Loucy (cell line): Measurements from ENCODE around the gene NOMO2.
"Not testable (repeated sequence)": the region's sequence is repeated elsewhere in the genome, so short reads cannot be mapped to it uniquely, and the experiment has no call there.

Source experiments
- H2AFZ ChIP-seq: fragments of 200-600 bp; sonication (generic); 2 replicates; pipeline ENCODE4 v1.6.0; 2016; ENCODE audit warnings: antibody characterized with exemption, mild to moderate bottlenecking, low read length, moderate library complexity
- H3F3A ChIP-seq: fragments of 200-600 bp; 2 replicates; pipeline ENCODE4 v1.6.0; 2016; ENCODE audit warnings: antibody characterized with exemption, low read depth, mild to moderate bottlenecking
- H3K27me3 ChIP-seq: fragments of 200-600 bp; sonication (generic); 2 replicates; pipeline ENCODE4 v1.6.1; 2014; ENCODE audit warnings: low read length, mild to moderate bottlenecking; ENCODE audit not compliant: insufficient read depth, poor library complexity, severe bottlenecking
- H3K36me3 ChIP-seq: fragments of 200-600 bp; sonication (generic); 2 replicates; pipeline ENCODE4 v1.6.1; 2016; ENCODE audit warnings: low read length; ENCODE audit not compliant: insufficient read depth
- H3K4me1 ChIP-seq: fragments of 200-600 bp; sonication (generic); 2 replicates; pipeline ENCODE4 v1.5.1; 2014; ENCODE audit warnings: low read length, mild to moderate bottlenecking; ENCODE audit not compliant: insufficient read depth, poor library complexity, severe bottlenecking
- H3K4me2 ChIP-seq: fragments of 200-600 bp; sonication (generic); 2 replicates; pipeline ENCODE4 v1.6.0; 2014; ENCODE audit warnings: antibody characterized with exemption, low read length, low read depth, mild to moderate bottlenecking; ENCODE audit not compliant: poor library complexity, severe bottlenecking
- H3K4me3 ChIP-seq: fragments of 200-600 bp; sonication (generic); 2 replicates; pipeline ENCODE4 v1.5.1; 2014; ENCODE audit warnings: low read length, mild to moderate bottlenecking, mixed read lengths; ENCODE audit not compliant: poor library complexity, severe bottlenecking
- H3K79me2 ChIP-seq: fragments of 200-600 bp; sonication (generic); 2 replicates; pipeline ENCODE4 v1.6.1; 2014; ENCODE audit warnings: low read length; ENCODE audit not compliant: insufficient read depth
- H3K9ac ChIP-seq: fragments of 200-600 bp; sonication (generic); 2 replicates; pipeline ENCODE4 v1.6.0; 2014; ENCODE audit warnings: mild to moderate bottlenecking, low read depth, low read length, moderate library complexity; ENCODE audit not compliant: poor library complexity, severe bottlenecking
- H3K9me2 ChIP-seq: fragments of 200-600 bp; sonication (generic); replicated peaks from 2 replicates; pipeline ENCODE4 v1.6.1; 2016; ENCODE audit warnings: low read depth, low read length, mixed read lengths
- H3K9me3 ChIP-seq: fragments of 200-600 bp; sonication (generic); 2 replicates; pipeline ENCODE4 v1.6.1; 2014; ENCODE audit warnings: mild to moderate bottlenecking, antibody characterized with exemption, low read length, low read depth; ENCODE audit not compliant: insufficient read depth
- H4K20me1 ChIP-seq: fragments of 200-600 bp; sonication (generic); 2 replicates; pipeline ENCODE4 v1.6.0; 2014; ENCODE audit warnings: antibody characterized with exemption, low read length, mild to moderate bottlenecking; ENCODE audit not compliant: insufficient read depth, poor library complexity, severe bottlenecking

The NOMO2 gene, protein sequence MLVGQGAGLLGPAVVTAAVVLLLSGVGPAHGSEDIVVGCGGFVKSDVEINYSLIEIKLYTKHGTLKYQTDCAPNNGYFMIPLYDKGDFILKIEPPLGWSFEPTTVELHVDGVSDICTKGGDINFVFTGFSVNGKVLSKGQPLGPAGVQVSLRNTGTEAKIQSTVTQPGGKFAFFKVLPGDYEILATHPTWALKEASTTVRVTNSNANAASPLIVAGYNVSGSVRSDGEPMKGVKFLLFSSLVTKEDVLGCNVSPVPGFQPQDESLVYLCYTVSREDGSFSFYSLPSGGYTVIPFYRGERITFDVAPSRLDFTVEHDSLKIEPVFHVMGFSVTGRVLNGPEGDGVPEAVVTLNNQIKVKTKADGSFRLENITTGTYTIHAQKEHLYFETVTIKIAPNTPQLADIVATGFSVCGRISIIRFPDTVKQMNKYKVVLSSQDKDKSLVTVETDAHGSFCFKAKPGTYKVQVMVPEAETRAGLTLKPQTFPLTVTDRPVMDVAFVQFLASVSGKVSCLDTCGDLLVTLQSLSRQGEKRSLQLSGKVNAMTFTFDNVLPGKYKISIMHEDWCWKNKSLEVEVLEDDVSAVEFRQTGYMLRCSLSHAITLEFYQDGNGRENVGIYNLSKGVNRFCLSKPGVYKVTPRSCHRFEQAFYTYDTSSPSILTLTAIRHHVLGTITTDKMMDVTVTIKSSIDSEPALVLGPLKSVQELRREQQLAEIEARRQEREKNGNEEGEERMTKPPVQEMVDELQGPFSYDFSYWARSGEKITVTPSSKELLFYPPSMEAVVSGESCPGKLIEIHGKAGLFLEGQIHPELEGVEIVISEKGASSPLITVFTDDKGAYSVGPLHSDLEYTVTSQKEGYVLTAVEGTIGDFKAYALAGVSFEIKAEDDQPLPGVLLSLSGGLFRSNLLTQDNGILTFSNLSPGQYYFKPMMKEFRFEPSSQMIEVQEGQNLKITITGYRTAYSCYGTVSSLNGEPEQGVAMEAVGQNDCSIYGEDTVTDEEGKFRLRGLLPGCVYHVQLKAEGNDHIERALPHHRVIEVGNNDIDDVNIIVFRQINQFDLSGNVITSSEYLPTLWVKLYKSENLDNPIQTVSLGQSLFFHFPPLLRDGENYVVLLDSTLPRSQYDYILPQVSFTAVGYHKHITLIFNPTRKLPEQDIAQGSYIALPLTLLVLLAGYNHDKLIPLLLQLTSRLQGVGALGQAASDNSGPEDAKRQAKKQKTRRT

DNA sequence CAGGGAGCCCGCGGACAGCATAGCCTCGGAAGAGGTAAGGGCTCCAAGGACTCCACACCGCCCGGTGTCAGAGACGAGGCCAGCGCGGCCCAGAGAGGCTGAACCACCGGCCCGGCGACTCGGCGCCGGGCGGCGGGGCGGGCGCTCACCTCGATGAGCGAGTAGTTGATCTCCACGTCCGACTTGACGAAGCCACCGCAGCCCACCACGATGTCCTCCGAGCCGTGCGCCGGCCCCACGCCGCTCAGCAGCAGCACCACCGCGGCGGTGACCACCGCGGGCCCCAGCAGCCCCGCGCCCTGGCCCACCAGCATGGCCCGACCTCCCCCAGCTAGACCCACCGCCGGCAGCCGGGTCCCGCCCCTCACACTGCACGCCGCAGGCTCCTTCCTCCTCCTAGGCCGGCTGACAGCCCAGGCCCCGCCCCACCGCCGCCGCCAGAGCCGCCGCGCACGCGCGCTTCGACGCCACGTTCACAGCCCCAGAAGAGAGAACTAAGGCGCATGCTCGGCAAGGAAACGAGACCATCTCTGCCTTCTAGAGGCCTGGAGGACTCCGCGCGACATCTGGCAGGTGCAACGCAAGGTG, at the start of gene NOMO2:
Gene NOMO2 (minus strand): TSS at position 371 of the 588 bp plus-strand sequence. CDS start 57 bp downstream, at position 314.
- not testable (repeated sequence) for H3K9me3 ChIP-seq, H3K4me1 ChIP-seq, H2AFZ ChIP-seq, H3K27me3 ChIP-seq, H3K36me3 ChIP-seq, H3F3A ChIP-seq, H3K9me2 ChIP-seq, H3K79me2 ChIP-seq, H4K20me1 ChIP-seq
- Histone ChIP-seq H3K9ac (peak within 1 kb of the TSS; percentile 52), H3K4me3 (peak within 1 kb of the TSS; percentile 65), H3K4me2 (peak within 1 kb of the TSS; percentile 56)

DNA sequence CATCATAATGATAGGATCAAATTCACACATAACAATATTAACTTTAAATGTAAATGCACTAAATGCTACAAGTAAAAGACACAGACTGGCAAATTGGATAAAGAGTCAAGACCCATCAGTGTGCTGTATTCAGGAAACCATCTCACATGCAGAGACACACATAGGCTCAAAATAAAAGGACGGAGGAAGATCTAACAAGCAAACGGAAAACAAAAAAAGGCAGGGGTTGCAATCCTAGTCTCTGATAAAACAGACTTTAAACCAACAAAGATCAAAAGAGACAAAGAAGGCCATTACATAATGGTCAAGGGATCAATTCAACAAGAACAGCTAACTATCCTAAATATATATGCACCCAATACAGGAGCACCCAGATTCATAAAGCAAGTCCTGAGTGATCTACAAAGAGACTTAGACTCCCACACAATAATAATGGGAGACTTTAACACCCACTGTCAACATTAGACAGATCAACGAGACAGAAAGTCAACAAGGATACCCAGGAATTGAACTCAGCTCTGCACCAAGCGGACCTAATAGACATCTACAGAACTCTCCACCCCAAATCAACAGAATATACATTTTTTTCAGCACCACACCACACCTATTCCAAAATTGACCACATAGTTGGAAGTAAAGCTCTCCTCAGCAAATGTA, 48.4 kb upstream of the NOMO2 start:
- H3K79me2 ChIP-seq, H3K9me3 ChIP-seq, H3K27me3 ChIP-seq, H4K20me1 ChIP-seq, H3K4me3 ChIP-seq, H3F3A ChIP-seq, H2AFZ ChIP-seq, H3K4me1 ChIP-seq, H3K4me2 ChIP-seq, H3K9me2 ChIP-seq, H3K9ac ChIP-seq, H3K36me3 ChIP-seq: not testable (repeated sequence)

DNA sequence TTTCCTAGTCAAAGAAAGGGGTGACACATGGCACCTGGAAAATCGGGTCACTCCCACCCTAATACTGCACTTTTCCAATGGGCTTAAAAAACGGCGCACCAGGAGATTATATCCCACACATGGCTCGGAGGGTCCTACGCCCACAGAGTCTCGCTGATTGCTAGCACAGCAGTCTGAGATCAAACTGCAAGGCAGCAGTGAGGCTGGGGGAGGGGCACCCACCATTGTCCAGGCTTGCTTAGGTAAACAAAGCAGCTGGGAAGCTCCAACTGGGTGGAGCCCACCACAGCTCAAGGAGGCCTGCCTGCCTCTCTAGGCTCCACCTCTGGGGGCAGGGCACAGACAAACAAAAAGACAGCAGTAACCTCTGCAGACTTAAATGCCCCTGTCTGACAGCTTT, 46.4 kb upstream of the NOMO2 start:
- H3K36me3 ChIP-seq, H4K20me1 ChIP-seq, H3K27me3 ChIP-seq, H2AFZ ChIP-seq, H3K4me1 ChIP-seq, H3K79me2 ChIP-seq, H3K9ac ChIP-seq, H3K9me3 ChIP-seq, H3K9me2 ChIP-seq, H3K4me2 ChIP-seq, H3K4me3 ChIP-seq, H3F3A ChIP-seq: not testable (repeated sequence)

- H3K4me3 ChIP-seq, H3K79me2 ChIP-seq: not testable (repeated sequence)
Measured at GRCh38 chr16:18603572-18604246, 41.8 kb upstream of the NOMO2 start.

GRCh38 chr16:18598582-18598981, 36.7 kb upstream of the NOMO2 start:
- not testable (repeated sequence) for H3K4me3 ChIP-seq, H4K20me1 ChIP-seq, H3K9ac ChIP-seq, H3K79me2 ChIP-seq, H3F3A ChIP-seq, H3K4me2 ChIP-seq, H3K9me3 ChIP-seq, H2AFZ ChIP-seq, H3K4me1 ChIP-seq, H3K27me3 ChIP-seq, H3K9me2 ChIP-seq, H3K36me3 ChIP-seq

More at GRCh38 chr16:18603572-18604246, 41.8 kb upstream of the NOMO2 start:
- not testable (repeated sequence) for H3K9ac ChIP-seq, H2AFZ ChIP-seq, H3F3A ChIP-seq, H3K9me3 ChIP-seq, H3K9me2 ChIP-seq, H3K27me3 ChIP-seq, H3K4me2 ChIP-seq, H3K4me1 ChIP-seq, H3K36me3 ChIP-seq, H4K20me1 ChIP-seq

- H3K79me2 ChIP-seq, H3F3A ChIP-seq, H3K4me1 ChIP-seq, H3K4me2 ChIP-seq, H3K4me3 ChIP-seq, H3K36me3 ChIP-seq, H3K9me2 ChIP-seq, H3K9ac ChIP-seq, H2AFZ ChIP-seq, H3K9me3 ChIP-seq, H3K27me3 ChIP-seq, H4K20me1 ChIP-seq: not testable (repeated sequence)
Measured at GRCh38 chr16:18597734-18598133, 35.8 kb upstream of the NOMO2 start.
